ENCODE results near the gene PHYH.

- TF ChIP-seq CTCF (IDR thresholded peaks at IDR 0.05 in 4 of 5, conservative IDR thresholded peaks at IDR 0.05 in 1 of 5): no peak
- TF ChIP-seq POLR2A (IDR thresholded peaks at IDR 0.05): no peak
These were observed 58.3 kb downstream of the PHYH start for GRCh38 chr10:13241613-13242012.

All from gastrocnemius medialis (tissue), 4 donors.